ENCODE measurements around the gene PRUNE1. TPM values are rescaled to one million over a fixed set of nuclear protein-coding genes. Genes with fewer than 3 reads are reported as not detected.
A peak's percentile ranks its signal among the peaks of the same experiment; 100 is the strongest.

The PRUNE1 gene
- total RNA-seq, 1 donor from 2014 or later, result 36.5 TPM

- DNase-seq (ENCODE audit: low spot score in 2 of 2), result peak; percentile 42 to 96
- H3K27ac ChIP-seq, result peak overlapping the region; percentile 95 to 99
- no peaks in the 10 kb centered on the region for H3K36me3 ChIP-seq
- H3K27me3 ChIP-seq, result no peaks in the 10 kb centered on the region
- peaks cover 11 to 34% of the 10 kb centered on the region in 2 donors for H3K4me1 ChIP-seq
- intact Hi-C loops (cut with DNase I), result loop anchor here (2.0 to 10.0 kb wide), 3 partner anchors 17 to 425 kb away; partner anchors contain the start of gene GOLPH3L
- H3K9me3 ChIP-seq, result no peaks in the 10 kb centered on the region
- H3K4me3 ChIP-seq, result peak overlapping the region in 1 of 2 donors; percentile 50
- TF ChIP-seq CTCF (IDR thresholded peaks at IDR 0.05), result peak; percentile 99
These were observed 28.9 kb upstream of the PRUNE1 start for GRCh38 chr1:150979092-150980056.

GRCh38 chr1:150981177-150981804 is 27.0 kb upstream of the PRUNE1 start:
- DNase-seq (ENCODE audit: low spot score in 2 of 2), result no peak
- no peaks in the 10 kb centered on the region for H3K36me3 ChIP-seq
- H3K27ac ChIP-seq, result no peak overlapping the region
- H3K4me1 ChIP-seq, result peaks cover 11 to 33% of the 10 kb centered on the region in 2 donors
- H3K9me3 ChIP-seq, result no peaks in the 10 kb centered on the region
- no peak for TF ChIP-seq CTCF (IDR thresholded peaks at IDR 0.05)
- intact Hi-C loops (cut with DNase I), result no loop called here
- H3K27me3 ChIP-seq, result no peaks in the 10 kb centered on the region
- no peak overlapping the region for H3K4me3 ChIP-seq

- intact Hi-C loops (cut with DNase I), result no loop called here
- no peaks in the 10 kb centered on the region for H3K27me3 ChIP-seq
- no peaks in the 10 kb centered on the region for H3K9me3 ChIP-seq
- no peak within 1 kb of the TSS for H3K27ac ChIP-seq
- no peak within 1 kb of the TSS for H3K4me3 ChIP-seq
- peaks cover 9 to 25% of the 10 kb centered on the region in 2 donors for H3K4me1 ChIP-seq
- no peaks in the 10 kb centered on the region for H3K36me3 ChIP-seq
- no peak for TF ChIP-seq CTCF (IDR thresholded peaks at IDR 0.05)
- DNase-seq (ENCODE audit: low spot score in 2 of 2), result no peak
These were observed 26.2 kb upstream of the PRUNE1 start, which contains the start of gene ANXA9 for GRCh38 chr1:150981805-150982712. TSS of gene ANXA9 (plus strand) at chr1:150982292. CDS start at chr1:150983106, 814 bp downstream.

- intact Hi-C loops (cut with DNase I), result no loop called here
- H3K4me3 ChIP-seq, result no peak overlapping the region
- no peaks in the 10 kb centered on the region for H3K9me3 ChIP-seq
- H3K27ac ChIP-seq, result no peak overlapping the region
- no peak for DNase-seq (ENCODE audit: low spot score in 2 of 2)
- H3K4me1 ChIP-seq, result no peaks in the 10 kb centered on the region
- H3K36me3 ChIP-seq, result no peaks in the 10 kb centered on the region
- no peak for TF ChIP-seq CTCF (IDR thresholded peaks at IDR 0.05)
- no peaks in the 10 kb centered on the region for H3K27me3 ChIP-seq
These were observed 22.9 kb upstream of the PRUNE1 start for GRCh38 chr1:150985179-150985825.

- TF ChIP-seq CTCF (IDR thresholded peaks at IDR 0.05), result no peak
- Histone ChIP-seq H3K4me1 (no peaks in the 10 kb centered on the region), H3K4me3 (no peak overlapping the region), H3K9me3 (no peaks in the 10 kb centered on the region), H3K36me3 (no peaks in the 10 kb centered on the region), H3K27ac (no peak overlapping the region), H3K27me3 (no peaks in the 10 kb centered on the region)
- no peak for DNase-seq (ENCODE audit: low spot score in 2 of 2)
- intact Hi-C loops (cut with DNase I), result no loop called here
These were observed 20.3 kb upstream of the PRUNE1 start for GRCh38 chr1:150987924-150988323.
